LNCAP (cell line): ENCODE measurements around the gene SPTLC2.

ENCODE experiments used
- CTCF ChIP-seq: fragments of 450-650 bp; IDR thresholded peaks from 2 replicates; pipeline ENCODE4 v1.5.1; 2017; ENCODE audit warnings: mild to moderate bottlenecking

SPTLC2 gene

GRCh38 chr14:77498120-77498979 is 118.1 kb downstream of the SPTLC2 start, which contains the start of gene ISM2:
Gene ISM2 (minus strand): TSS chr14:77498816. CDS start chr14:77498793, 23 bp downstream.
- no peak for TF ChIP-seq CTCF

GRCh38 chr14:77495334-77495733 is 121.1 kb downstream of the SPTLC2 start:
- TF ChIP-seq CTCF, result no peak

- no peak for TF ChIP-seq CTCF
Measured at GRCh38 chr14:77491056-77491455, 125.4 kb downstream of the SPTLC2 start.

GRCh38 chr14:77490347-77490986 is 126.0 kb downstream of the SPTLC2 start:
- TF ChIP-seq CTCF, result no peak

DNA sequence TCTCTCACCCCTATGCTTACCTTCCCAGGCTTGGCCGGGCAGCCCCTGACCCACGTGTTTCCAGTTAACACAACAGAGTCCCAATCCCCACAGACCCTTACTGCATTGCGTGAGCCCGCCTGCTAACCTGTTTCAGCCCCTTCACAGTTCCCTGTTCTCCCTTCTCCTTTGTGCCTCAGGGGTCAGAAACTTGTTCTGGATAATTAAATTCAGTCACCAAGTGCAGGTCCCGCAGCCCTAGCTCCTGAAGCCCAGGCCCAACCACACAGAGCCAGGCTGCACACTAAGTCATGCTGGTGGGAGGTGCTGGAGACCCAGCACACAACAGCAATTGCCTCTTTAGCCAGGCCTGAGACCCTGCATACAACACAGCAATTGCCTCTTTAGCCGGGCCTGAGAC is 127.4 kb downstream of the SPTLC2 start:
- no peak for TF ChIP-seq CTCF

DNA sequence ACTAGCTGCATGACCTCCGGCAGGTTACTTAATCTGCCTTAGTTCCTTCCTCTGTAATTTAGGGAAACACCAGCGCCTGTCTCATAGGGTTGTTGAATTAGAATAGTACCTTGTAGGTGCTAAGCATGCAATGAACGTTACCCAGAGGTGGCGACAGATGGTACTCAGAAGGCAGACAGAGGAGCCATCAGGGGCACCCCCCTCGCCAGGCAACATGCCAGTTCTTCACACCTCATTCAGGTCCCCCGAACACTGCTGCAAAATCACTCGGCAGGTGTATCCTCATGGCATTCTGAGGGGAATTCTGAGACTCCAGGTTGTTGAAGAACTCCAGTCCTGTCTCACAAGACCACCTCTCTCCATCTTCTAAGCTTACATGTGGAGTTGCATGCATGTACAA is 127.9 kb downstream of the SPTLC2 start:
- no peak for TF ChIP-seq CTCF

- TF ChIP-seq CTCF, result no peak
Measured at GRCh38 chr14:77485901-77486678, 130.3 kb downstream of the SPTLC2 start.
